NOMO-1 treated with DMSO at 0.1 percent for 48 hours (cell line): ENCODE results near the gene APOBEC3A.
"Not testable (repeated sequence)": the region's sequence is repeated elsewhere in the genome, so short reads cannot be mapped to it uniquely, and the experiment has no call there.

Experiments used
- DNase-seq: peaks from one replicate; lab custom pipeline; 2025; ENCODE audit not compliant: unreplicated experiment; lab: John Stamatoyannopoulos, UW

Gene APOBEC3A

DNA sequence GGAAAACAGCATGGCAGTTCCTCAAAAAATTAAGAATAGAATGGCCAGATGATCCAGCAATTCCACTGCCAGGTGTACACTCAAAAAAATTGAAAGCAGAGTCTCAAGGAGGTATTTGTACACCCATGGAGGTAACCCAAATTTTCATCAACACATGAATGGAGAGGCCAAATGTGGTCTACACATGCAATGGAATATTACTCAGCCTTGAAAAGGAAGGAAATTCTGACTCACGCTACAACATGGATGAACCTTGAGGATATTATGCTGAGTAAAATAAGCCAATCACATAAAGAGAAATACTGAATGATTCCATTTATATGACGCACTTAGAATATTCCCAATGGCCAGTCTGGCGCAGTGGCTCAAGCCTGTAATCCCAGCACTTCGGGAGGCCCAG is 19.9 kb downstream of the APOBEC3A start:
- DNase-seq = not testable (repeated sequence)

DNA sequence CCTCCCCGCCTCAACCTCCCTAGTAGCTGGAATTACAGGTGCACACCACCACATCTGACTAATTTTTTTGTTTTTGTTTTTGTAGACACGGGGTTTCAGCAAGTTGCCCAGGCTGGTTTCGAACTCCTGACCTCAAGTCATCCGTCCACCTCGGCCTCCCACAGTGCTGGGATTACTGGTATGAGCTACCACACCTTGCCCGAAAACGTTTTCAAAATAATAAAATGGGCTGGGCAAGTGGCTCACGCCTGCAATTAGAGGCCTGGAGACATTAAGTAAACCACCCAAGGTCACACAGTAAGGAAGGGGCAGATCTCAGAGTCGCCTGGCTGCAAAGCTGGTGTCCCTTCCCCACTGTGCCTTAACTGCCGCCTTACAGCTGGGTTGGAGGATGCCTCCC is 23.2 kb downstream of the APOBEC3A start:
- DNase-seq = not testable (repeated sequence)

DNA sequence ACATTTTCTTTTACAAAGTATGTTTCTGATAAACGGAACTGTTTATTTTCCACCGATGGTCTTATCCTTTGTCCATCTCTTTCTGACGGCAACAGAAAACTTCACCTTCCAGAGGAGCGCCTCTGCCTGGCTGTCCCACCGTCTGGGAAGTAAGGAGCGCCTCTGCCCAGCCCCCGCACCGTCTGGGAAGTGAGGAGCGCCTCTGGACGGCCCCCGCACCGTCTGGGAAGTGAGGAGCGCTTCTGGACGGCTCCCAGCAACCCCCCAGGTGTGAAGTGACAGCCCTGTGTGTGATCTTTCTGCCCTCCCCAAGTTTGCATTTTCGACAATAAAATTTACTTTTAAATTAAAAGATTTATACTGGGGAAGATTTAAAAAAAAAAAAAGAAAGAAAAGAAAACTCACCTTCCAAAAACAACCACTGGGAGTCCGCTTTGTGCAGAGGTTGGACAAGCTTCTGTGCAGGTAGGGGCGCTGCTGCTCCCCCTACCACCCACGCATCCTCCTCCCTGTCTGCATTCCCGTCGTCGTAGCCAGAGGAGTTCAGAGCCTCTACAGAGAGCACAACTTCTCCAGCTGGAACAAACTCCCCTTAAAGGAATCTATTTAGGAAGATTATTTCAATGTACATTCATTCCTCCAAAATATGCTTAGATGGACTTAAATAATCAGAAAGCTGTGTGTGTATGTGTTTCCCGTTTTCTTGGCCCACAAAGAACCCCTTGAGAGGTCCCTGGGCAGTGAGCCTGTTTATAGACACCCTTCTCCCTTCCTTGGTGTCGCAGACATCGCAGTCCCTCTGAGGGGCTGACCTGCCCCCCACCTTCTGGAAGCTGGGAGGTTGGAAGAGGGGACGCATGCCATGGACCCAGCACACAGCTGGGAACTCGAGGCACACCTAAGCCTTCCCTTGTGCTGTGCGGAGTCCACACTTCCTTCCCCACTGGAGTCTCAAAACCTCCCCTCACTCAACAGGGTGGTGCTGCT is 23.9 kb downstream of the APOBEC3A start:
- DNase-seq = no peak

DNA sequence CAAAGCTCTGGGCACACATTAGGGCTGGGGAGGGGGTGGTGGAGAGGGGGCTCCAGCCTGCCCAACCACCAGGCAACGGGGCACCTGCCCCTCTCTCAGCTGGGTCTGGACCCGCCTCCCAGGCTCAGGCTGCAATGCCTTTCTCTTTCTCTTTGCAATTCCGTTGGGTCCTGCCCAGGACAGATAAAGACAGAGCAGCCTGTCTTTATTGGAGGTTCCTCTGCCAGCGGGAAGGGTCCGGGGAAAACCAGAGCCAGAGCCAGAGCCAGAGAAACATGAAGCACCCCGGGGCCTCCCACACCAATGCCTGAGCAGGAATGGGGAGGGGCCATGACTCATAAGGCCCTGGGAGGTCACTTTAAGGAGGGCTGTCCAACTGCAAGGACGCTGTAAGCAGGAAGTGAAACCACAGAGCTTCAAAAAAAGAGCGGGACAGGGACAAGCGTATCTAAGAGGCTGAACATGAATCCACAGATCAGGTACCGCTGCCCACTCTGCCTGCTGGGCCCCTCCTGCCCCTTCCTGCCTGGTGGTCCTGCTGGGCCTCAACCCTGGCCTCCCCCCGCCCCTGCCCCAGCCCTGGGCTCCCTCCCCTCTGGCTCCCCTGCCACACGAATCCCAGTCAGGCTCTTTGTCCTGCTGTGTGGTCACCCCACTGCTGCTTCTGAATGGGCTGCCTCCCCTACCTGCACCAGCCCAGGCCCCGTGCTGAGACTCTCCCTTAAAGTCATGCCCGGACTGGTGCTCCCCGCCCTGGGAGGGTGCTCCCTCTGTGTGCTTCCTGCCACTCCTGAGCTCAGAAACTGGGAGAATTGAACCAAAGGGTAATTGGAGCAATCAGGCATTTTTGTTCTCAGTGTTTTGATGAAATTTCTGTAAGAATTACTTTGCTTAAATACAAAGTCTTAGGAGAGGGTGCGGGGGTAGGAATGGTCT is 24.9 kb downstream of the APOBEC3A start, which contains the start of gene APOBEC3B:
Gene APOBEC3B (plus strand): TSS at position 356 of the 936 bp plus-strand sequence. CDS start 107 bp downstream, at position 463.
- DNase-seq = peak; percentile 94

DNA sequence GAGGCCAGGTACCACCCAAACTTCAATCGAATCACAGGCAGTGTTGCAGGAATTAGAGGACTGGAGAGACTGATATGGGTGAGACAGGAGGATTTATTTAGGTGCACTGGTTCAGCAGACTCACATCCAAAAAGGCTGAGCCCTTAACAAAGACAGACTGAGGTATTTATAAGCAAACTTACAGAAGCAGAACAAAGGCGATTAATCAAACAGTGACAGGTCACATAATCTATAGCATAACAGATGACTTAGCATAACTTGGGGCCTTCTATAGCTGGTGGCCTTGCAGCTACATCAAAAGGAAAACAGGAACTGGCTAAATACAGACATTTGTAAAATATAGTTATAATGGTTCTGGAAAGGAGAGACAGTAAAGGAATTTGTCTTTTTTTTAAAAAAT is 26.8 kb downstream of the APOBEC3A start:
- DNase-seq = peak; percentile 85

DNA sequence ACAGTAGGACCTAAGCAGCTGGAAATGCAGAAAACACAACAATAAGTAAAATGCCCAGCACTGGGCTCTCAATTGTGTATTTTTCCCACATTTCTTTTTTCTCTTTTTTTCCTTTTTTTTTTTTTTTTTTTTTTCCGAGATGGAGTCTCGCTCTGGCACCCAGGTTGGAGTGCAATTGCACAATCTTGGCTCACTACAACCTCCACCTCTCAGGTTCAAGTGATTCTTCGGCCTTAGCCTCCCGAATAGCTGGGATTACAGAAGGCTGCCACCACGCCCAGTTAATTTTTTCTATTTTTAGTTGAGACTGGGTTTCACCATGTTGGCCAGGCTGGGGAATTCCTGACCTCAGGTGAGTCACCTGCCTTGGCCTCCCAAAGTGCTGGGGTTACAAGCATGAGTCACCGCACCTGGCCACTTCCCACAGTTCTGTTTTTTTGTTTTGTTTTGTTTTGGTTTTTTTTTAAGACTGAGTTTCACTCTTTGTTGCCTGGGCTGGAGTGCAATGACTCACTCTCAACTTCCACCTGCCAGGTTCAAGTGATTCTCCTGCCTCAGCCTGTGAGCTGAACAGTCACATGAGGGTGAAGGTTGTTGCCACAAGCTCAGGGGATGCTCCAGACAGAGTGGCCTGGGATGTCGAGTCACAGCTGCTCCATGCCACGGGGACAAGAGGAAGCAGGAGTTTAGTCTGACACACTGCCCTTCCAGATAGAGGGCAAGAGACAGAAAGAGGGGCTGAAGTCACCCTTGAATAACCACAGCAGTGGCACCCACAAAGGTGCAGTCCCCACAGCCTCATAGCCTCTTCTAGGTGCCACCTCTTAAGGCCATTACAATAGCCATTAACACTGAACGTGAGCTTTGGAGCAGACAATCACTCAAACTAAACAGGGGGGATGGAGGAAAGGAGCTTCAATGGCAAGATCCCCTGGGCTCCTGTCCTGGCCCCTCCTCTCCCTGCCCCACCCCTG is 27.7 kb downstream of the APOBEC3A start:
- DNase-seq = not testable (repeated sequence)

DNA sequence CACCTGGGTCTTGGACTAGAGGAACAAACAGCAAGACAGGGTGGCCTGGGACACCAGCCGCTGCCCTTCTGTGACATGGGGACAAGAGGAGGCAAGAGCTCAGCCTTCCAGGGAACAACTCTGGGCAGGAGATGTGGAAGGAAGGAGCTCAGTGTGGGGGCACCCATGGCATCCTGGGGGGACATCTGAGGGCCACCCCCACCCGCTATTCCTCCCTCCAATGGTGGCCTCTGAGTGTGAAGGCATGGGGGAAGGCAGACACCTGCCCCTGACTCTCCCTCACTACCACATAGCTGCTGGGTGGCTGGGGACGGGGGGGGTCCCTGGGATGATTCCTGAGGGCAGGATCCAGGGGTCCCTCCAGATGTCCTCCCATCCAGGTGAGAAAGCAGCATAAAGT is 29.2 kb downstream of the APOBEC3A start:
- no peak for DNase-seq

DNA sequence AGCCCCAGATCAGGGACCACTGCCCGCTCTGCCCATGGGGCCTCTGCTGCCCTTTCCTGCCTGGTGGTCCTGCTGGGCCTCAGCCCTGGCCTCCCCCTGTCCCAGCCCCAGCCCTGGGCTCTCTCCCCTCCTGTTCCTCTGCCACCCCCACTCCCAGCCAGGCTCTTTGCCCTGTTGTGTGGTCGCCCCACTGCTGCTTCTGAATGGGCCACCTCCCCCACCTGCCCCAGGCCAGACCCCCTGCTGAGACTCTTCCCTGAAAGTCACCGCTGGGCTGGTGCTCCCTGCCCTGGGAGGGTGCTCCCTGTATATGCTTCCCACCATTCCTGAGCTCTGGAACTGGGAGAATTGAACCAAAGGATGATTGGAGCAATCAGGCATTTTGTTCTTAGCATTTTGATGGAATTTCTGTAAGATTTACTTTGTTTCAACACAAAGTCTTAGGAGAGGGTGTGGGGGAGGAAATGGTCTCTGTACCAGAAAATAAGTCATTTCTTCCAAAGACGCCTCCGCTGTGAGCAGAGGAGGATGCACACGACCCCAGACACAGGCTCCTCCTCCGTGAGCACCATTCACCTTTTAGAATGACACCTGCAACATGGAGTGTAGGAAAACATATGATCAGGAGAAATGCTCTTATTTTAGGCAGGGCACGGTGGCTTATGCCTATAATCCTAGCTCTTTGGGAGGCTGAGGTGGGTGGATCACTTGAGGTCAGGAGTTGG is 29.9 kb downstream of the APOBEC3A start:
- no peak for DNase-seq

DNA sequence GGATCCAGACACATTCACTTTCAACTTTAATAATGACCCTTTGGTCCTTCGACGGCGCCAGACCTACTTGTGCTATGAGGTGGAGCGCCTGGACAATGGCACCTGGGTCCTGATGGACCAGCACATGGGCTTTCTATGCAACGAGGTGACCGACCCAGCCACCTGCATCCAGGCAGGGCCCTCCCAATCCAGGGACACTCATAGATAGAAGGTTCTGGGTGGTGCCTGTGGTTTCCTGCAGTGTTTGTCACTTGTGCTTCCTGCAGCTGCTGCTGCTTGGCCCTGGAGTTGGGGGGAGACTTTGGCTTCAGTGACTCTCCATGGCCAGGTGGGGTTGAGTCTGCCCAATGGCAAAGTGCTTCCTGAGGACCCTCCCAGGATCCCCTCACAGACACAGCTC is 32.1 kb downstream of the APOBEC3A start:
- no peak for DNase-seq

DNA sequence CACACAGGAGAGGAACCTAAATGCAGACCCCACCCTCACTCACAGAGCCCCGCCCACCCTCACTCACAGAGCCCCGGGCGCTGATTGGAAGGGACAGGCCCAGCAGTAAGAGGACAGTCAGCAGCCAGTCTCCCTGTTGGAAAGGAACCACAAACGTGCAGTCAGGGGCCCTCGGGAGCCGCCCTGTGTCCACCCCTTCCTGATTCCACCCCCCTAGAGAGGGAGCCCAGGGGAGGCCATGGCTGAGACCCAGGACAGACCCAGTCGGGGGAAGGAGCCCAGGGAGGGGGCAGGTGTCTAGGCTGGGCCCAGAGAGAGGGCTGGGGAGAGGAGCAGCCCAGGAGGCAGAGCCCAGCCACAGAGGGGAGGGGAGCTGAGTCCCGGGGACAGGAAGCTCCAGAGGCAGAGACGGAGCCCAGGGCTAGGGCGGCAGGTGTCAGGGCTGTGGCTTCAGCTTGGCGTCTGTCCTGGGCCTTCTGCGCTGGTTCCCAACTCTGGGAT is 35.5 kb downstream of the APOBEC3A start:
- DNase-seq = not testable (repeated sequence)

DNA sequence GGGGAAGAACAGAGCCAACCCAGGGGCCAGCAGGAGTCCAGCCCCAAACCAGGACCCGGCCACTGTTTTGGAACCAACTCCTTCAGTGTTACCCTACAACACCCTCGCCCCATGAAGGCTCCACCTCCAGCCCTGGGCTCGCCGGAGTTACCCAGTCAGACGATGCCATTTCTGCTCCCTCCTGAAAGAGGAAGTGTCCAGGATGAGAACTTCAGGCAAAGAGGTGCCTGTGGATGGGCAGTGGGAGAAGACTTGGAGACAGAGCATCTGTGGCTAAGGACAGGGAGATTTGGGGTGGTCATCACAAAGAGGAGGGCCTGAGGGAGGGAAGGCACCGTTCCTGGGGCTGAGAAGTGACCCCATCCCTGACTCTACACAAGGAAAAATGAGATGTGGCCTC is 38.7 kb downstream of the APOBEC3A start:
- DNase-seq = no peak

DNA sequence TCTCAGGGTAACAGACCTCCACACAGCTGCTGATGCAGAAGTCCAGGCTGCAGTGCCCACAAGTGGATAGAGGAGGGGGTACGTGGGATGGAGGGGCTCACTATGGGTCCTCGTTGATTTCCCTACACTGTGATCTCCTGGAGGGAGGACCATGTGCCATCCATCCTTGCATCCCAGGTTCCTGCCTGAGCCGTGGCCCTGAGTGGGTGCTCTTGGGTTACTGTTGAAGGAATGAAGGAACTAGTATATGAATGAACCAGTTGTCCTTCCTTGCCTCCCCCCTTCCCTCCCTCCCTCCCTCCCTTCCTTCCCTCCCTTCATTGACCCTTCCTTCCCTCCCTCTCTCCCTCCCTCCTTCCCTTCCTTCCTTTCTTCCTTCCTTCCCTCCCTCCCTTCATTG is 40.1 kb downstream of the APOBEC3A start:
- no peak for DNase-seq

DNA sequence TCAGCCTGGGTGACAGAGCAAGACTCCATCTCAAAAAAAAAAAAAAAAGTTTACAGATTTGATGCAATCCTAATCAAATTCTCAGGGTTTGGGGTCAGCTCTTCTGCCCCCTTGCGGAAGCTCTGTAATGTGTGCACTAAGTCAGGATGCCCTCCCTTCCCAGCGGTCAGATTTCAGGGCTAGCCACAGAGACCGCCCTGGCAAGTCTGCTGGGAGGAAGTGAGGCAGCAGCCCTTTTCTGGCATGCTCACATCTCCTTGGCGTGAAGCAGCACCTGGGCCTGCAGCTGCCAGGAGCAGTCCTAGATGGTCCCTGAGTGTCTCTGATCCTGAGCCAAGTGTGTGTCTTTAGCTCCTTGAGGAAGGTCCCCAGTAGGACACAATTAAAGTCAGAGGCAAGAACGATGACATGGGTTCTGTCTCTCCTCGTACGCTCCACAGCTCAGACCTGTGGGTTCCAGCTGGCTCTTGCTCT is 45.8 kb downstream of the APOBEC3A start:
- peak; percentile 92 for DNase-seq

DNA sequence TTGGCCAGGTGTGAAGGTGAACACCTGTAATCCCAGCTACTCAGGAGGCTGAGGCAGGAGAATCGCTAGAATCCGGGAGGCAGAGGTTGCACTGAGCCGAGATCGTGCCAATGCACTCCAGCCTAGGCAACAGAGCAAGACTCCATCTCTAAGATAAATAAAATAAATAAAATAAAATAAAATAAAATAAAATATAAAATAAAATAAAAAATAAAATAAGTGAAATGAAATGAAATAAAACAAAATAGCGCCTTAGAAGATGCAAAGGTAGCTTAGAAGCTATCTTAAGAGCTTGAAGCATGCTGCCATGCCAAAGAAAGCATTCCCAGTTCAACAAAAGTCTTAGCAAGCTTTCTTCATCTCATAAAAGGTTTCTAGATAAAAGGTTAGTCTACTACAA is 49.8 kb downstream of the APOBEC3A start:
- DNase-seq = no peak

DNA sequence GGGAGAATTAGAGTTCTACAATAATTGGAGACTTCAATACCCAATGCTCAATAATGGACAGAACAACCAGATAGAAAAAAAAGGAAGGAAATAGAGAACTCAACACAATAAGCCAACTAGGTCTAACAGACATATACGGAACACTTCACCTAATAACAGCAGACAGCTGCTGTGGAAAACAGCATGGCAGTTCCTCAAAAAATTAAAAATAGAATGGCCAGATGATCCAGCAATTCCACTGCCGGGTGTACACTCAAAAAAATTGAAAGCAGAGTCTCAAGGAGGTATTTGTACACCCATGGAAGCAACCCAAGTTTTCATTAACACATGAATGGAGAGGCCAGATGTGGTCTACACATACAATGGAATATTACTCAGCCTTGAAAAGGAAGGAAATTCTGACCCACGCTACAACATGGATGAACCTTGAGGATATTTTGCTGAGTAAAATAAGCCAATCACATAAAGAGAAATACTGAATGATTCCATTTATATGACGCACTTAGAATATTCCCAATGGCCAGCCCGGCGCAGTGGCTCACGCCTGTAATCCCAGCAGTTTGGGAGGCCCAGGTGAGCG is 51.0 kb downstream of the APOBEC3A start:
- DNase-seq = peak; percentile 25

DNA sequence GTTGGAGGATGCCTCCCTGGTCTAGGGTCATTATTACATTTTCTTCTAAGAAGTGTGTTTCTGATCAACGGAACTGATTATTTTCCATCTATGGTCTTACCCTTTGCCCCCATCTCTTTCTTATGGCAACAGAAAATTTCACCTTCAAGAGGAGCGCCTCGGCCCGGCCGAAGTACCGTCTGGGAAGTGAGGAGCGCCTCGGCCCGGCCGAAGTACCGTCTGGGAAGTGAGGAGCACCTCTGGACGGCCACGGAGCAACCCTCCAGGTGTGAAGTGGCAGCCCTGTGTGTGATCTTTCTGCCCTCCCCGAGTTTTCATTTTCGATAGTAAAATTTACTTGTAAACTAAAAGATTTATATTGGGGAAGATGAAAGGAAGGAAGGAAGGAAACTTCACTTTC is 53.5 kb downstream of the APOBEC3A start:
- no peak for DNase-seq
